Smooth muscle cell (in vitro differentiated cells): ENCODE data around the gene PWWP2B. TPM values are rescaled to one million over a fixed set of nuclear protein-coding genes. Genes with fewer than 3 reads are reported as not detected.
"Not testable (repeated sequence)": the region's sequence is repeated elsewhere in the genome, so short reads cannot be mapped to it uniquely, and the experiment has no call there.

Experiments used
- DNase-seq: peaks from one replicate; lab custom pipeline; 2025; ENCODE audit not compliant: unreplicated experiment; lab: John Stamatoyannopoulos, UW
- H2AFZ ChIP-seq: fragments of 200-600 bp; sonication (generic); 2 replicates; pipeline ENCODE4 v1.6.0; 2016; ENCODE audit warnings: antibody characterized with exemption, low read depth, mild to moderate bottlenecking
- H3F3A ChIP-seq: fragments of 200-600 bp; sonication (generic); 2 replicates; pipeline ENCODE4 v1.6.0; 2017; ENCODE audit warnings: antibody characterized with exemption, low read depth
- H3K27ac ChIP-seq: fragments of 200-600 bp; sonication (generic); 2 replicates; pipeline ENCODE4 v1.5.1; 2016; ENCODE audit warnings: low read depth, mild to moderate bottlenecking
- H3K27me3 ChIP-seq: fragments of 200-600 bp; sonication (generic); 2 replicates; pipeline ENCODE4 v1.6.1; 2016; ENCODE audit warnings: low read depth, mild to moderate bottlenecking
- H3K36me3 ChIP-seq: fragments of 200-600 bp; sonication (generic); 2 replicates; pipeline ENCODE4 v1.5.1; 2016; ENCODE audit warnings: low read depth
- H3K4me1 ChIP-seq: fragments of 200-600 bp; sonication (generic); 2 replicates; pipeline ENCODE4 v1.5.1; 2016; ENCODE audit warnings: low read depth
- H3K4me2 ChIP-seq: fragments of 200-600 bp; sonication (generic); 2 replicates; pipeline ENCODE4 v1.6.0; 2016; ENCODE audit warnings: mild to moderate bottlenecking
- H3K4me3 ChIP-seq: fragments of 200-600 bp; sonication (generic); 2 replicates; pipeline ENCODE4 v1.5.1; 2016; ENCODE audit warnings: mild to moderate bottlenecking
- H3K79me2 ChIP-seq: fragments of 200-600 bp; sonication (generic); 2 replicates; pipeline ENCODE4 v1.6.0; 2016; ENCODE audit warnings: low read depth, mild to moderate bottlenecking
- H3K9ac ChIP-seq: fragments of 200-600 bp; sonication (generic); 2 replicates; pipeline ENCODE4 v1.6.0; 2016; ENCODE audit warnings: low read depth
- H3K9me3 ChIP-seq: fragments of 200-600 bp; sonication (generic); replicated peaks from 2 replicates; pipeline ENCODE4 v1.5.1; 2016; ENCODE audit warnings: low read depth
- H4K20me1 ChIP-seq: fragments of 200-600 bp; sonication (generic); 2 replicates; pipeline ENCODE4 v1.6.0; 2016; ENCODE audit warnings: low read depth
- WGBS: methylation state at CpG from one replicate; pipeline ENCODE4 v1.1.7; 2016; ENCODE audit warnings: low lambda C conversion rate; 5-methylcytosine and 5-hydroxymethylcytosine counted together
- polyA plus RNA-seq: library from polyadenylated mRNA; unstranded; fragments of >200 nt; fragmentation: Nextera tagmentation; extraction: Ambion mirVana; gene quantifications from 2 replicates; pipeline ENCODE4 v1.2.1, GENCODE V29; 2016
- total RNA-seq: library from RNA; depleted of rRNA; stranded (reverse); fragments of >200 nt; gene quantifications from 2 replicates; pipeline ENCODE4 v1.2.3, GENCODE V29; 2014
- TF ChIP-seq, protein P1 (sequence below): fragments of 200-600 bp; sonication (generic); IDR thresholded peaks from 2 replicates; pipeline ENCODE4 v1.5.1; 2017; ENCODE audit warnings: borderline replicate concordance, mild to moderate bottlenecking, antibody characterized with exemption; ENCODE audit not compliant: insufficient read depth, poor library complexity, severe bottlenecking

PWWP2B gene
- total and polyA plus RNA-seq, 2 experiments from 2014 or later, result 8.3 to 13.2 TPM

GRCh38 chr10:132376394-132376851, 20.6 kb upstream of the PWWP2B start:
- no peaks in the 10 kb centered on the region for H3K79me2 ChIP-seq
- no peak overlapping the region for H3K9ac ChIP-seq
- no peaks in the 10 kb centered on the region for H3K4me1 ChIP-seq
- no peaks in the 10 kb centered on the region for H3F3A ChIP-seq
- H2AFZ ChIP-seq, result no peak overlapping the region
- TF ChIP-seq, protein P1, sequence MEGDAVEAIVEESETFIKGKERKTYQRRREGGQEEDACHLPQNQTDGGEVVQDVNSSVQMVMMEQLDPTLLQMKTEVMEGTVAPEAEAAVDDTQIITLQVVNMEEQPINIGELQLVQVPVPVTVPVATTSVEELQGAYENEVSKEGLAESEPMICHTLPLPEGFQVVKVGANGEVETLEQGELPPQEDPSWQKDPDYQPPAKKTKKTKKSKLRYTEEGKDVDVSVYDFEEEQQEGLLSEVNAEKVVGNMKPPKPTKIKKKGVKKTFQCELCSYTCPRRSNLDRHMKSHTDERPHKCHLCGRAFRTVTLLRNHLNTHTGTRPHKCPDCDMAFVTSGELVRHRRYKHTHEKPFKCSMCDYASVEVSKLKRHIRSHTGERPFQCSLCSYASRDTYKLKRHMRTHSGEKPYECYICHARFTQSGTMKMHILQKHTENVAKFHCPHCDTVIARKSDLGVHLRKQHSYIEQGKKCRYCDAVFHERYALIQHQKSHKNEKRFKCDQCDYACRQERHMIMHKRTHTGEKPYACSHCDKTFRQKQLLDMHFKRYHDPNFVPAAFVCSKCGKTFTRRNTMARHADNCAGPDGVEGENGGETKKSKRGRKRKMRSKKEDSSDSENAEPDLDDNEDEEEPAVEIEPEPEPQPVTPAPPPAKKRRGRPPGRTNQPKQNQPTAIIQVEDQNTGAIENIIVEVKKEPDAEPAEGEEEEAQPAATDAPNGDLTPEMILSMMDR, result no peak
- no peaks in the 10 kb centered on the region for H3K36me3 ChIP-seq
- H3K27ac ChIP-seq, result no peak overlapping the region
- H3K27me3 ChIP-seq, result no peaks in the 10 kb centered on the region
- 83% methylated on average over 15 of the region's 15 CpGs for WGBS
- DNase-seq, result no peak
- no peaks in the 10 kb centered on the region for H3K9me3 ChIP-seq
- H3K4me3 ChIP-seq, result no peak overlapping the region
- no peak overlapping the region for H3K4me2 ChIP-seq
- H4K20me1 ChIP-seq, result no peaks in the 10 kb centered on the region

DNA sequence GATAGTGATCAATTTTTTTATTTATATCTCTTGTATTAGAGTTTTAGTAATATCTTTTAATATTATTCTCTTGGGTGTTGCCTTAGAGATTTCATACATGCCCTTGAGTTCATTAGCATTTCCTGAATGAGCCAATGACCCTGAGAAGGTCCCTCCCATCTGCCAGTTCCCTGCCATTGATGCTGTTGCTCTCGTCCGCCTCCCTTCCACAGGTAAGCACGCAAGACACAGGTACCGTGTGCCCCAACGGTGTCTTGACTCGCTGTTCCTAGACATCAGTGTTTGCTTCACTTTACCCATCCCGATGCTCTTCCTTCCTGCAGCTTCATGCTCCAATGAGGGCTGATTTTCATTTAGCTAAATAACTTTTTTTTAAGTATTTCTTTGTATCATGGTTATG, 19.7 kb upstream of the PWWP2B start:
- TF ChIP-seq, protein P1, result no peak
- WGBS, result 95% methylated on average over 7 of the region's 7 CpGs

DNA sequence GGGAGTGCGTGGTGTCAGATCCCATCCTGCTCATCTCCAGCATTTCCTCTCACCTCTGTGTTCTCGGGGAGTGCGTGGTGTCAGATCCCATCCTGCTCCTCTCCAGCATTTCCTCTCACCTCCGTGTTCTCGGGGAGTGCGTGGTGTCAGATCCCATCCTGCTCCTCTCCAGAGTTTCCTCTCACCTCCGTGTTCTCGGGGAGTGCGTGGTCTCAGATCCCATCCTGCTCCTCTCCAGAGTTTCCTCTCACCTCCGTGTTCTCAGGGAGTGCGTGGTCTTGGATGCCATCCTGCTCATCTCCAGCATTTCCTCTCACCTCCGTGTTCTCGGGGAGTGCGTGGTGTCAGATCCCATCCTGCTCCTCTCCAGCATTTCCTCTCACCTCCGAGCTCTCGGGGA, 18.0 kb upstream of the PWWP2B start:
- not testable (repeated sequence) for H3F3A ChIP-seq, H3K4me1 ChIP-seq, H3K9me3 ChIP-seq, H3K4me2 ChIP-seq, H3K36me3 ChIP-seq, DNase-seq, H2AFZ ChIP-seq, H4K20me1 ChIP-seq, H3K9ac ChIP-seq, H3K4me3 ChIP-seq, H3K27me3 ChIP-seq, H3K79me2 ChIP-seq, H3K27ac ChIP-seq
- 82% methylated on average over 16 of the region's 16 CpGs for WGBS

More for the DNA sequence above, 19.7 kb upstream of the PWWP2B start:
- no peaks in the 10 kb centered on the region for H3K9me3 ChIP-seq
- no peaks in the 10 kb centered on the region for H3K27me3 ChIP-seq
- H3K4me2 ChIP-seq, result no peak overlapping the region
- no peaks in the 10 kb centered on the region for H3K36me3 ChIP-seq
- H3K4me1 ChIP-seq, result no peaks in the 10 kb centered on the region
- H3F3A ChIP-seq, result no peaks in the 10 kb centered on the region
- H2AFZ ChIP-seq, result no peak overlapping the region
- DNase-seq, result no peak
- no peak overlapping the region for H3K4me3 ChIP-seq
- no peak overlapping the region for H3K27ac ChIP-seq
- no peaks in the 10 kb centered on the region for H3K79me2 ChIP-seq
- no peaks in the 10 kb centered on the region for H4K20me1 ChIP-seq
- H3K9ac ChIP-seq, result no peak overlapping the region

DNA sequence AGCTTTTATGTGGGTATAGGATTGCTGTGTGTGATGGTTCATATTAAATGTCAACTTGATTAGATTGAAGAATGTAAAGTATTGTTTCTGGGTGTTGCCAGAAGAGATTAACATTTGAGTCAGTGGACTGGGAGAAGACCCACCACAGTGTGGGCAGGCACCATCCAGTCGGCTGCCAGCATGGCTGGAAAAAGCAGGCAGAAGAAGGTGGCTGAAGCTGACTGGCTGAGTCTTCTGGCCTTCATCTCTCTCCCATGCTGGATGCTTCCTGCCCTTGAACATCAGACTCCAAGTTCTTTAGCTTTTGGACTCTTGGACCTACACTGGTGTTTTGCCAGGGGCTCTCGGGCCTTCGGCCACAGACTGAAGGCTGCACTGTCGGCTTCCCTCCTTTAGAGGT, 16.0 kb upstream of the PWWP2B start:
- 97% methylated on average over 4 of the region's 4 CpGs for WGBS
- not testable (repeated sequence) for H3K36me3 ChIP-seq, H3K27ac ChIP-seq, H3K9ac ChIP-seq, H3K4me1 ChIP-seq, H3K4me2 ChIP-seq, H2AFZ ChIP-seq, H3K4me3 ChIP-seq, H3F3A ChIP-seq, H4K20me1 ChIP-seq, H3K79me2 ChIP-seq, H3K9me3 ChIP-seq, DNase-seq, H3K27me3 ChIP-seq

GRCh38 chr10:132381741-132382140, 15.3 kb upstream of the PWWP2B start:
- Histone ChIP-seq H3K4me1 (no peaks in the 10 kb centered on the region), H4K20me1 (no peaks in the 10 kb centered on the region), H3K27ac (no peak overlapping the region), H3K79me2 (no peaks in the 10 kb centered on the region), H3K4me2 (no peak overlapping the region), H3K36me3 (no peaks in the 10 kb centered on the region), H3F3A (no peaks in the 10 kb centered on the region), H3K27me3 (no peaks in the 10 kb centered on the region), H3K4me3 (no peak overlapping the region), H3K9me3 (no peaks in the 10 kb centered on the region), H2AFZ (no peak overlapping the region), H3K9ac (no peak overlapping the region)
- TF ChIP-seq, protein P1, result no peak
- DNase-seq, result no peak
- 88% methylated on average over 2 of the region's 2 CpGs for WGBS
